ENCODE data around the gene TACSTD2.
"Not testable (repeated sequence)": the region's sequence is repeated elsewhere in the genome, so short reads cannot be mapped to it uniquely, and the experiment has no call there.

The TACSTD2 gene

DNA sequence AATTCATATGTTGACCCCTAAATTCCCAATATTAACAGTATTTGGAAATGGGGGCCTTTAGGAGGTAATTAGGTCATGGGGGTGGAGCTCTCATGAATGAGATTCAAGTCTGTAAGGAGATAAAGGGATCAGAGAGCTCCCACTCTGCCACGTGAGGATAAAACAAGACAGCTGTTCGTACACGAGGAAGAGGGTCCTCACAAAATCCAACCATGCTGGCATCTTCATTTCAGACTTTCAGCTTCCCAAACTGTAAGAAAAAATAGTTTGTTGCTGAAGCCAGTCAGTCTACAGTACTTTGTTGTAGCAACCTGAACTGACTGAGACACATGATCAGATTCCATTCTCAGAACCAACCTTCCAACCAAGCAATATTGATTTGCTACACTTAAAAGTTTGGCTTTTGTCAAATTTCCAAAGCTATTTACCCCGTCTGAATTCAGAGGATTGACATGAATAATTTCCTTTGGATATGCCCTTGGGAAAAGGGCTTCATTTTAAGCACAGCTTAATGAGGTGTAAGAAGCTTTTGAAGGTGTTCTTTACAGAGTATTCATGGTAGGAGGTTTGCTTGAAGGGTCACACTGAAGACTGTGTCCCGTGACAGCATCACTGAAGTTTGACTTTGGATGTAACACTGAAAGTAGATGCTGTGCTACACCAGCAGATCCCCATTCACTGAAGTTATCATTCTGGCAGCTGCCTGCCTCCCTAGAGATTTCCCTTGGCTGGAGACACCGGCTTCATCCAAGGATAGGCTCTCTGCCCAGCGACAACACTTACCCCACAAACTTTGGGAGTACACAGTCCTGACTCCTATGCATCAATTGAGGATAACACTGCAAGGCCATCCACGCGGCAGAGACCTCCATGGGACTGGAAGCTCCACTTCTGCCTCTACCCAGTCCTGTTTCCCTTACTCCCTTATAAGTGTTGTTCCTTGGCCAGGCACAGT is 25.6 kb downstream of the TACSTD2 start:
- H3K9ac ChIP-seq (ENCODE audit: low read depth, low read length): no peak overlapping the region
- no peak overlapping the region for H3K4me3 ChIP-seq (ENCODE audit: low read depth, low read length)
- no peaks in the 10 kb centered on the region for H3K27me3 ChIP-seq (ENCODE audit: control insufficient read depth, insufficient read depth, low read length)
- H3K36me3 ChIP-seq (ENCODE audit: control insufficient read depth, insufficient read depth, low read length): no peaks in the 10 kb centered on the region
- H3K9me3 ChIP-seq (ENCODE audit: control insufficient read depth, insufficient read depth, low read length): no peaks in the 10 kb centered on the region
- H3K4me1 ChIP-seq (ENCODE audit: control insufficient read depth, insufficient read depth, low read length): no peaks in the 10 kb centered on the region

DNA sequence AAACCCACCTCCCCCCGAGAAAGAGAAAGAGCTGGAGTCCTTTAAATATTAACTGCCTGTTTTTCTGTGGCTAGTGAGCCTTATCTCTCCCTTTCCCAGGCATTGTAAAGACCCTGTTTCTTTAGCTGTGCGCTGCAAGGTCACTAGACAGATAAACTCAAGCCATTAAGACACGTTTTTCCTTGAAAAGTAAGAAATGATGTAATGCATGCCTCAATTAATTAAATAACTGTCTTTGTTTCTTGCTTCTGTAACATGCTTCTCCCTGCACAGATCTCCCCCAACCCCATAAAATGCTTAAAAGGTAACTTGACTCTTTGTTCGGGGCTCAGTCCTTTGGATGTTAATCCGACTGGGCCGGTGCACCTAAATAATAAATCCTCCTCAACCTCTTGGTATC is 27.8 kb downstream of the TACSTD2 start:
- not testable (repeated sequence) for H3K9me3 ChIP-seq (ENCODE audit: control insufficient read depth, insufficient read depth, low read length); H3K27me3 ChIP-seq (ENCODE audit: control insufficient read depth, insufficient read depth, low read length); H3K4me3 ChIP-seq (ENCODE audit: low read depth, low read length); H3K4me1 ChIP-seq (ENCODE audit: control insufficient read depth, insufficient read depth, low read length); H3K9ac ChIP-seq (ENCODE audit: low read depth, low read length); H3K36me3 ChIP-seq (ENCODE audit: control insufficient read depth, insufficient read depth, low read length)

- Histone ChIP-seq H3K4me1 (ENCODE audit: control insufficient read depth, insufficient read depth, low read length) (no peaks in the 10 kb centered on the region), H3K4me3 (ENCODE audit: low read depth, low read length) (no peak overlapping the region), H3K36me3 (ENCODE audit: control insufficient read depth, insufficient read depth, low read length) (no peaks in the 10 kb centered on the region), H3K27me3 (ENCODE audit: control insufficient read depth, insufficient read depth, low read length) (no peaks in the 10 kb centered on the region), H3K9me3 (ENCODE audit: control insufficient read depth, insufficient read depth, low read length) (no peaks in the 10 kb centered on the region), H3K9ac (ENCODE audit: low read depth, low read length) (no peak overlapping the region)
Observed at GRCh38 chr1:58548371-58548770, 28.7 kb downstream of the TACSTD2 start.

DNA sequence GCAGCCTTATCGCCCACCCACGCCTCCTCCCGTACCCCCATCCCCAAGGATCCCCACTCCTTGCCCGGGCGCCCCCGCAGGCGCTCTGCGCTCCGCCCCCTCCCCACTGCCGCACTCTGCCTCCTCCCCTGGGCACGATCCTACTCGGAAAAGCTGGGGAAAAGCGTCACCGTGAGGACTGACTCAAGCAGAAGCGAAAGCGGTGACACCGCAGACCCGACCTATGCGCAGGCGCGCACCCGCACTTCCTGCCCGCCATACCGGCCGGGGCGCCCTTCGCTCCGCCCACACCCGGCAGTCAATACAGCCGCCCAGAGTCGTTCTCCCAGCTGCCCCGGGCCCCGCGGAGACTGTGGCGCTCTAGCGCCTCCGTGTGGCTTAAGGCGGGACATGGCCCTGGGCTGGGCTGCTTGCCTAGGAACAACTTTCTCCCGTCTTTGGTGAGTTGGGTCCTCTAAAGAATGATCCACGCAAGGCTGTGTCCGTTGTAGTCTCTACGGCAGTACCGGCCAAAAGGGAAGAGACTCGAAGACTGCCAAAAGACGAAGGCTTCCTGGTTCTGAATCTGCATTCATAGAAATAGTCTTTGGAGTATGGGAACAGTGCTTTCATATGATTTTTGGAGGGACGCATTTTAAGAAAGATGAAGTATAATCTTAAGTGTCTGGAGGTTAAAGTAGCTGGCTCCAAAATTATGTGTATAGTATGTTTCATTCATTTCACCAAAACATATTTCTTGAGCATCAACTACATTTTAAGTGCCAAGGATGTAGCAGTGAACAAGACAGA is 30.3 kb downstream of the TACSTD2 start, which contains the start of gene OMA1:
Gene OMA1, minus strand, starts transcription at position 207 of the 789 bp plus-strand sequence. CDS start 7,432 bp downstream, outside the sequence.
- H3K36me3 ChIP-seq (ENCODE audit: control insufficient read depth, insufficient read depth, low read length): no peaks in the 10 kb centered on the region
- H3K4me1 ChIP-seq (ENCODE audit: control insufficient read depth, insufficient read depth, low read length): no peaks in the 10 kb centered on the region
- no peaks in the 10 kb centered on the region for H3K27me3 ChIP-seq (ENCODE audit: control insufficient read depth, insufficient read depth, low read length)
- H3K9me3 ChIP-seq (ENCODE audit: control insufficient read depth, insufficient read depth, low read length): no peaks in the 10 kb centered on the region
- H3K4me3 ChIP-seq (ENCODE audit: low read depth, low read length): peak within 1 kb of the TSS; percentile 52
- H3K9ac ChIP-seq (ENCODE audit: low read depth, low read length): peak within 1 kb of the TSS; percentile 13

DNA sequence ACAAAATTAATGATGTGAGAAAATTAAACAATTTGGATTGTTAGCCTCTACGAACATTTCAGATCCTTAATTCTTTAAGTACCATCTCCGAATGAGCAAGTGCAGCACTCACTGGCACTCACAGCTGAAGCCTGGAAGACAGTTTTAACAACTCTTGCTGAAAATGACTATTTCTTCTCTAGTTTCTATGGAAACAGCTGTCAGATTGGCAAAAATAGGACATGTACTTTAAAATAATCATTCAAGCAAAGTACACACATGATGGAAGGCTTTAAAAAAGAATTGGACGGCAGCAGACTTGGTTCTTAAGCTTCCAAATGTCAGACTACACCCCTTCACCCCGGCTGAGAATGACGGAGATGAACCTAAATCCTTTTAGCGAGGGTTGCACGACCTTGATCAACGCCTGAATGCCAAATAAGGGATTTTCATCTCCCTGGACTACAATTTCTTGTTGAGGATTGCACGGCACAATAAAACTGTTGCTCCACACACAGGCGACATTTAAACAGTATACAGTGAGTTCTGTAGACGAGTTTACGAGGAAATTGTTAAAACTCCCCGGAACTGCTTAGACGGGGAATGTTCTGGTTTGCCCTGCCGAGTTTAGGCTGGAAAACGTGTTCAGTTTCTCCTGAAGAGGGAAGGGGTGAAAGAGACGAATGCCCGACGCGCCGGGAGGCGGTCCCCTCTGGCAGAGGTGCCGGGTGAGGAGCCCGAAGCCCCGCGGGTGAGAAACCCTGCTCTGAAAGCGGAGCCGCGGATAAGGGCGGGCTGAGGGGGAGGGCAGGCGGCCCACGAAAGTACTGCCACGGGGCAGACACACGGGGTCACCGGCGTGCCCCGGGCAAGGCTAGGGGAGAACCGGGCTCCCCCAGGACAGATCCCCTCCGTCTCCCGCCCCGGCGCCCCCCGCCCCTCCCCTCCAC is 31.2 kb downstream of the TACSTD2 start:
- H3K9ac ChIP-seq (ENCODE audit: low read depth, low read length): peak overlapping the region; percentile 13
- H3K9me3 ChIP-seq (ENCODE audit: control insufficient read depth, insufficient read depth, low read length): no peaks in the 10 kb centered on the region
- H3K27me3 ChIP-seq (ENCODE audit: control insufficient read depth, insufficient read depth, low read length): no peaks in the 10 kb centered on the region
- H3K36me3 ChIP-seq (ENCODE audit: control insufficient read depth, insufficient read depth, low read length): no peaks in the 10 kb centered on the region
- peak overlapping the region; percentile 52 for H3K4me3 ChIP-seq (ENCODE audit: low read depth, low read length)
- no peaks in the 10 kb centered on the region for H3K4me1 ChIP-seq (ENCODE audit: control insufficient read depth, insufficient read depth, low read length)

DNA sequence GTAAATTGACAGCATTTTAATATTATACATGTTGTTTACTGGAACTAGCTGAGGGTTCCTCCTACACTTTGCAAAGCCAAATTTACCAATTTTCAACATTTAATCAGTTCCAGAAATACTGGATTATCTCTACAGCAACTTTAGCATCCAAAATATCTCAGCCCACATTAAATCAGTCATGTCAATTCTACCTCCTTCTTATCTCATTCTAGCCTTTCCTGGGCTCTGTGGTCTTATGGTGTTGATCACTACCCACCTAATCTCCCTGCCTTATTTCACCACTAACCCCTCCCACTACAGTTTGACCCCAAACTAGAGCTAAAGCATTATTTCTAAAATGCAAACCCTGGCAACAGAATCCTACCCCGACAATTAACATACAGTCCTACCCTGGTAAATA is 33.8 kb downstream of the TACSTD2 start:
- H3K4me1 ChIP-seq (ENCODE audit: control insufficient read depth, insufficient read depth, low read length): no peaks in the 10 kb centered on the region
- H3K9ac ChIP-seq (ENCODE audit: low read depth, low read length): no peak overlapping the region
- H3K4me3 ChIP-seq (ENCODE audit: low read depth, low read length): no peak overlapping the region
- H3K9me3 ChIP-seq (ENCODE audit: control insufficient read depth, insufficient read depth, low read length): no peaks in the 10 kb centered on the region
- no peaks in the 10 kb centered on the region for H3K36me3 ChIP-seq (ENCODE audit: control insufficient read depth, insufficient read depth, low read length)
- no peaks in the 10 kb centered on the region for H3K27me3 ChIP-seq (ENCODE audit: control insufficient read depth, insufficient read depth, low read length)

- no peak overlapping the region for H3K9ac ChIP-seq (ENCODE audit: low read depth, low read length)
- no peaks in the 10 kb centered on the region for H3K9me3 ChIP-seq (ENCODE audit: control insufficient read depth, insufficient read depth, low read length)
- H3K27me3 ChIP-seq (ENCODE audit: control insufficient read depth, insufficient read depth, low read length): no peaks in the 10 kb centered on the region
- H3K4me3 ChIP-seq (ENCODE audit: low read depth, low read length): no peak overlapping the region
- H3K36me3 ChIP-seq (ENCODE audit: control insufficient read depth, insufficient read depth, low read length): no peaks in the 10 kb centered on the region
- no peaks in the 10 kb centered on the region for H3K4me1 ChIP-seq (ENCODE audit: control insufficient read depth, insufficient read depth, low read length)
Observed at GRCh38 chr1:58539553-58539952, 37.5 kb downstream of the TACSTD2 start.

DNA sequence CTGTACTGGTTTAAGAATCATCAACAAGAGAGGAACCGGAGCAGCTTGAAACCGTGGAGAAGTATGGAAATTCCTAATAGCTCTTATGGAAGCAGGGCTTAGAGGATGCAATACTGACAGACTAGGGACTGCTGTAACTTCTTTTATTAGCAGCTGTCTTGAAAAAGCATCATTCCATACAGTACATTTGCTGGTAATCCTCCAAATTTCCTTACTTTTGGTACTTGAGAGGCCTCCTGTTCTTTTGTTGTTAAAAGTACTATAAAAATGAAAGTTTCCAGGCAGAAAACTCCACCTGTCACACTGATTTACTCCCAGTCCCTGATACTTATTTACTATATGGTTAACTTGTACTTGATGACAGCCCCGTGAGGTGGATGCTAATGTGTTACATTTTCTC is 38.2 kb downstream of the TACSTD2 start:
- Histone ChIP-seq H3K4me3 (ENCODE audit: low read depth, low read length) (no peak overlapping the region), H3K27me3 (ENCODE audit: control insufficient read depth, insufficient read depth, low read length) (no peaks in the 10 kb centered on the region), H3K4me1 (ENCODE audit: control insufficient read depth, insufficient read depth, low read length) (no peaks in the 10 kb centered on the region), H3K9me3 (ENCODE audit: control insufficient read depth, insufficient read depth, low read length) (no peaks in the 10 kb centered on the region), H3K9ac (ENCODE audit: low read depth, low read length) (no peak overlapping the region), H3K36me3 (ENCODE audit: control insufficient read depth, insufficient read depth, low read length) (no peaks in the 10 kb centered on the region)

DNA sequence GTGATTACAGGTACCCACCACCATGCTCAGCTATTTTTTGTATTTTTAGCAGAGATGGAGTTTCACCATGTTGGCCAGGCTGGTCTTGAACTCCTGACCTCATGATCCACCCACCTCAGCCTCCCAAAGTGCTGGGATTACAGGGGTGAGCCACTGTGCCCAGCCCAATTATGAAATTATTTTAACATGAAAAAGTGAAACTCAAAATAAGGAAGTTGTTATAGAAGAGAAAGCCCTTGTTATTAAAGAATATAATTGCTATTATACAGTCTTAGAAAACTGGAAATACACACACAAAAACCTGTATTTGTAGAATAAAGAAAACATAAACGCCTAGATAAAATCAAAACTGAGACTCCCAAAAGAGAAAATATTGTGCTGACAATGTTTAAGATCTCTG is 45.2 kb downstream of the TACSTD2 start:
- not testable (repeated sequence) for H3K36me3 ChIP-seq (ENCODE audit: control insufficient read depth, insufficient read depth, low read length); H3K4me1 ChIP-seq (ENCODE audit: control insufficient read depth, insufficient read depth, low read length)

DNA sequence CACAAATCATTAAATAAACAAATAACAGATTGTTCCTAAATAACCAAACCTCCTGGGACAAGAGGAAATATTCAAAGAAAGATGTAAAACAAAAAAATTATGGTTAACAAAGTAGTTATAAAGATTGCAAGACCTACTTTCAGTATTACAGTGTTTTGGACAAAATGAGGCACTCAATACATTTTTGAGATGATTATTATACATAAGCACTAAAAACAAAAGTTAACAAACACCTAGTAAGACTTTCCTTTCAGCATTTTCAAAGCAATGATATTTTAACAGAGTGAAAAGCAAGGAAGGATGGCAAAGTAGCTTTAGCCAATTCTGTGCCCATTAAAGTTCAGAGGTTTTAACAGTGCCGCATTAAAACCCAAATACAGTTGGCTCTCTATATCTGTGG is 47.8 kb downstream of the TACSTD2 start:
- H3K4me3 ChIP-seq (ENCODE audit: low read depth, low read length): no peak overlapping the region
- no peaks in the 10 kb centered on the region for H3K27me3 ChIP-seq (ENCODE audit: control insufficient read depth, insufficient read depth, low read length)
- no peaks in the 10 kb centered on the region for H3K9me3 ChIP-seq (ENCODE audit: control insufficient read depth, insufficient read depth, low read length)
- no peak overlapping the region for H3K9ac ChIP-seq (ENCODE audit: low read depth, low read length)
- no peaks in the 10 kb centered on the region for H3K36me3 ChIP-seq (ENCODE audit: control insufficient read depth, insufficient read depth, low read length)
- no peaks in the 10 kb centered on the region for H3K4me1 ChIP-seq (ENCODE audit: control insufficient read depth, insufficient read depth, low read length)

More for the DNA sequence above, 45.2 kb downstream of the TACSTD2 start:
- H3K4me3 ChIP-seq (ENCODE audit: low read depth, low read length); H3K9me3 ChIP-seq (ENCODE audit: control insufficient read depth, insufficient read depth, low read length); H3K9ac ChIP-seq (ENCODE audit: low read depth, low read length); H3K27me3 ChIP-seq (ENCODE audit: control insufficient read depth, insufficient read depth, low read length): not testable (repeated sequence)

- H3K9ac ChIP-seq (ENCODE audit: low read depth, low read length): no peak overlapping the region
- H3K4me3 ChIP-seq (ENCODE audit: low read depth, low read length): no peak overlapping the region
- H3K4me1 ChIP-seq (ENCODE audit: control insufficient read depth, insufficient read depth, low read length): no peaks in the 10 kb centered on the region
- H3K9me3 ChIP-seq (ENCODE audit: control insufficient read depth, insufficient read depth, low read length): no peaks in the 10 kb centered on the region
- H3K36me3 ChIP-seq (ENCODE audit: control insufficient read depth, insufficient read depth, low read length): no peaks in the 10 kb centered on the region
- no peaks in the 10 kb centered on the region for H3K27me3 ChIP-seq (ENCODE audit: control insufficient read depth, insufficient read depth, low read length)
Observed at GRCh38 chr1:58528518-58528917, 48.5 kb downstream of the TACSTD2 start.
